HEK293 (cell line): ENCODE measurements around the gene ICOS.

Experiments
- CTCF ChIA-PET: fragments of 350-600 bp; formaldehyde crosslinking; extraction: SDS; loops from one replicate; lab custom pipeline; 2021; ENCODE audit warnings: antibody characterized with exemption; lab: Yijun Ruan, JAX
- POLR2A ChIA-PET: fragments of 300-600 bp; formaldehyde crosslinking; extraction: SDS; loops from one replicate; lab custom pipeline; 2020; ENCODE audit warnings: antibody characterized with exemption, inconsistent platforms; lab: Yijun Ruan, JAX
- H3K27ac ChIP-seq: fragments of 200-500 bp; sonication (Bioruptor generic); 2 replicates; pipeline ENCODE4 v1.5.1; 2014; ENCODE audit warnings: low read depth, low read length, control low read depth, inconsistent platforms; ENCODE audit errors: extremely low read depth
- H3K36me3 ChIP-seq, 2 experiments: fragments of 200-500 bp in 1 of 2; sonication (Bioruptor generic) in 1 of 2; 1 replicate in 1 of 2; 2 replicates in 1 of 2; pipeline ENCODE4 v1.5.1; 2014 to 2017; ENCODE audit warnings: inconsistent platforms in 2 of 2, low read length in 2 of 2; ENCODE audit not compliant: control insufficient read depth in 2 of 2, insufficient read depth in 1 of 2
- H3K4me1 ChIP-seq: fragments of 200-500 bp; sonication (Bioruptor generic); 2 replicates; pipeline ENCODE4 v1.5.1; 2014; ENCODE audit warnings: mild to moderate bottlenecking, low read length, inconsistent platforms; ENCODE audit not compliant: control insufficient read depth, insufficient read depth
- H3K4me3 ChIP-seq: 2 replicates; pipeline ENCODE4 v1.5.1; 2011; ENCODE audit warnings: low read depth, mild to moderate bottlenecking, control low read depth, low read length, moderate library complexity
- H3K9me3 ChIP-seq: fragments of 200-500 bp; sonication (Bioruptor generic); 2 replicates; pipeline ENCODE4 v1.5.1; 2014; ENCODE audit warnings: low read depth, low read length, inconsistent platforms; ENCODE audit not compliant: control insufficient read depth, insufficient read depth
- HOXA7 ChIP-seq: sonication (generic); formaldehyde crosslinking; IDR thresholded peaks from 2 replicates; pipeline ENCODE4 v1.8.1; 2022; ENCODE audit warnings: missing genetic modification reagents, borderline replicate concordance
- INSM2 ChIP-seq: fragments of 450-650 bp; formaldehyde crosslinking; IDR thresholded peaks from 2 replicates; pipeline ENCODE4 v1.5.1; 2016; ENCODE audit warnings: missing biosample characterization, missing genetic modification characterization
- PRDM2 ChIP-seq: fragments of 450-650 bp; formaldehyde crosslinking; IDR thresholded peaks from 2 replicates; pipeline ENCODE4 v1.5.1; 2016; ENCODE audit warnings: missing biosample characterization, missing genetic modification characterization, borderline replicate concordance
- REPIN1 ChIP-seq: fragments of 450-650 bp; formaldehyde crosslinking; IDR thresholded peaks from 2 replicates; pipeline ENCODE4 v1.5.1; 2017; ENCODE audit warnings: missing biosample characterization, missing genetic modification characterization, low read depth
- SCRT2 ChIP-seq: fragments of 450-650 bp; formaldehyde crosslinking; IDR thresholded peaks from 2 replicates; pipeline ENCODE4 v1.5.1; 2016; ENCODE audit warnings: missing biosample characterization, missing genetic modification characterization
- ZBTB11 ChIP-seq: fragments of 450-650 bp; formaldehyde crosslinking; conservative IDR thresholded peaks from 2 replicates; pipeline ENCODE4 v1.5.1; 2016; ENCODE audit warnings: low read depth, missing biosample characterization, missing genetic modification characterization
- ZBTB26 ChIP-seq: fragments of 450-650 bp; formaldehyde crosslinking; optimal IDR thresholded peaks from 2 replicates; pipeline ENCODE3; 2016; ENCODE audit warnings: missing biosample characterization, mild to moderate bottlenecking, missing genetic modification characterization
- ZEB2 ChIP-seq: fragments of 450-650 bp; formaldehyde crosslinking; IDR thresholded peaks from 2 replicates; pipeline ENCODE4 v1.5.1; 2016; ENCODE audit warnings: missing biosample characterization, missing genetic modification characterization
- ZNF133 ChIP-seq: fragments of 450-650 bp; formaldehyde crosslinking; IDR thresholded peaks from 2 replicates; pipeline ENCODE4 v1.5.1; 2016; ENCODE audit warnings: missing biosample characterization, missing genetic modification characterization
- ZNF404 ChIP-seq: fragments of 450-650 bp; formaldehyde crosslinking; IDR thresholded peaks from 2 replicates; pipeline ENCODE4 v1.5.1; 2017; ENCODE audit warnings: missing biosample characterization, missing genetic modification characterization
- ZNF624 ChIP-seq: fragments of 450-650 bp; formaldehyde crosslinking; IDR thresholded peaks from 2 replicates; pipeline ENCODE4 v1.5.1; 2017; ENCODE audit warnings: missing biosample characterization, missing genetic modification characterization
- ZNF776 ChIP-seq: fragments of 450-650 bp; formaldehyde crosslinking; IDR thresholded peaks from 2 replicates; pipeline ENCODE4 v1.5.0; 2017; ENCODE audit warnings: missing biosample characterization, missing genetic modification characterization, borderline replicate concordance
- ZSCAN5A ChIP-seq: fragments of 450-650 bp; formaldehyde crosslinking; IDR thresholded peaks from 2 replicates; pipeline ENCODE4 v1.5.1; 2016; ENCODE audit warnings: missing biosample characterization, missing genetic modification characterization

ICOS gene

GRCh38 chr2:203987959-203988358 is 51.4 kb downstream of the ICOS start (continued):
- TF ChIP-seq ZBTB11 (tag by site-specific recombination) (no peak), ZNF624 (no peak), PRDM2 (tag by site-specific recombination) (no peak), ZNF133 (no peak), HOXA7 (CRISPR knock-in tag) (no peak)

GRCh38 chr2:203988500-203989260 is 52.1 kb downstream of the ICOS start:
- no peak overlapping the region for H3K4me3 ChIP-seq
- H3K9me3 ChIP-seq: no peaks in the 10 kb centered on the region
- H3K36me3 ChIP-seq: no peaks in the 10 kb centered on the region
- H3K27ac ChIP-seq: no peak overlapping the region
- CTCF ChIA-PET: no interaction called here
- TF ChIP-seq ZSCAN5A (no peak), SCRT2 (peak; percentile 55; the same call in 1 of the 2 replicates)
- no peaks in the 10 kb centered on the region for H3K4me1 ChIP-seq
- POLR2A ChIA-PET: no interaction called here

- CTCF ChIA-PET: no interaction called here
- Histone ChIP-seq H3K27ac (no peak overlapping the region), H3K4me3 (no peak overlapping the region), H3K36me3 (no peaks in the 10 kb centered on the region), H3K4me1 (no peaks in the 10 kb centered on the region), H3K9me3 (no peaks in the 10 kb centered on the region)
- POLR2A ChIA-PET: no interaction called here
- no peak for TF ChIP-seq ZNF776
- no peak for TF ChIP-seq ZEB2 (tag by site-specific recombination)
- TF ChIP-seq SCRT2: no peak
- no peak for TF ChIP-seq INSM2 (tag by site-specific recombination)
- TF ChIP-seq ZNF404 (tag by site-specific recombination): no peak
- no peak for TF ChIP-seq ZBTB26 (tag by site-specific recombination)
- TF ChIP-seq REPIN1: no peak
- TF ChIP-seq, all 188 proteins: peak for 0
Observed at GRCh38 chr2:203989521-203989920, 53.0 kb downstream of the ICOS start.
